ENCODE data around the gene PRSS38. TPM values are rescaled to one million over a fixed set of nuclear protein-coding genes. Genes with fewer than 3 reads are reported as not detected.

The PRSS38 gene
- total RNA-seq, 1 donor from 2014 or later, result not detected

Other genes starting within 250 kb of the PRSS38 start
- gene JMJD4, start 80.4 kb upstream of the PRSS38 start, total RNA-seq (ENCODE audit: insufficient read depth, low replicate concordance), result 40.4 TPM
- gene SNAP47, start 80.2 kb upstream of the PRSS38 start, total RNA-seq (ENCODE audit: insufficient read depth, low replicate concordance), result 76.1 TPM
- 8.7 TPM for gene WNT9A, start 132.3 kb downstream of the PRSS38 start, total RNA-seq (ENCODE audit: insufficient read depth, low replicate concordance)
- gene WNT3A, start 191.3 kb downstream of the PRSS38 start, total RNA-seq (ENCODE audit: insufficient read depth, low replicate concordance), result not detected